ENCODE data around the gene MSI2.

The MSI2 gene

DNA sequence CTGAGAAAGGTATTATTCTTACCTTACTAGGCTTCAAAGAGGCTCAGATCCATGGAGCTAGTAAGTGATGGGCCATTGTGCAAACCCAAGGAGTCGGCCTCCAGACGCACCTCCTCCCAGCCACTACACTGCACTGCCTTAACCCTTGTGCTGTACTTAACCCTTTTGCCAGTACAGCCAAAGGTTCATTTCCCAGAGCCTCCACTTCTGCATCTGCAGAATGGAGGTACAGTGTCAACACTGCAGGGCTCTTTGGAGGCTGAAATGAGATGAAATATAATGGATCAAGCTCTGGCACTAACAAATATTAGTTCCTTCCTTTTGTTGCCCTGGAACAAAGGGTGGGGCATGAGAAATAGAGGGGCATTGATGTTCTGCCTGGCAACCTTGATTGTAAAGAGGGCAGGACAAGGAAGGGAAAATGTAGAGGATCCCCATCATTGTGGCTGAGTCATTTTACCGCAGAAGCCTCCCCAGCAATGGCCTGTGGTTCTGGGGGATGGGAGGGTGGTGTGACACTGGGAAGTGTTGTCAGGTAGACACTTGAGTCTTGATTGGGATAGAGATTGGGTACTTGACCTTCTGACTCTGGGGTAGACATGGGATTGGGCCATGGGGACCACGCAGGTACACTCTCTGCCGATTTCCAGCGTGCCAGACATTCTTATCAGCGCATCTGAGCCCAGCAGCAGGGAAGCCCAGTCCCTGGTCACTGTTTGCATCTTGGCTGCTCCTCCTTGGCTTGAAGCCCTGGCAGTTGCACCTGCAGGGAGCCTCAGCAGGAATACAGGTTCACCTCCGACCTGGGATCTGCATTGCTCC lies 84.0 kb downstream of the MSI2 start:
- no peaks in the 10 kb centered on the region for H3K4me1 ChIP-seq (ENCODE audit: control insufficient read depth, insufficient read depth, low read length)
- no peak overlapping the region for H3K4me2 ChIP-seq (ENCODE audit: low read length)
- no peaks in the 10 kb centered on the region for H3K9me3 ChIP-seq (replicated peaks; ENCODE audit: low read length)
- no peaks in the 10 kb centered on the region for H3K27me3 ChIP-seq (ENCODE audit: control insufficient read depth, insufficient read depth, low read length)
- H3K9ac ChIP-seq (ENCODE audit: low read depth, low read length) = no peak overlapping the region
- H3K36me3 ChIP-seq (ENCODE audit: insufficient read depth, low read length) = peaks cover 4% of the 10 kb centered on the region
- H3K4me3 ChIP-seq (ENCODE audit: low read length) = no peak overlapping the region

DNA sequence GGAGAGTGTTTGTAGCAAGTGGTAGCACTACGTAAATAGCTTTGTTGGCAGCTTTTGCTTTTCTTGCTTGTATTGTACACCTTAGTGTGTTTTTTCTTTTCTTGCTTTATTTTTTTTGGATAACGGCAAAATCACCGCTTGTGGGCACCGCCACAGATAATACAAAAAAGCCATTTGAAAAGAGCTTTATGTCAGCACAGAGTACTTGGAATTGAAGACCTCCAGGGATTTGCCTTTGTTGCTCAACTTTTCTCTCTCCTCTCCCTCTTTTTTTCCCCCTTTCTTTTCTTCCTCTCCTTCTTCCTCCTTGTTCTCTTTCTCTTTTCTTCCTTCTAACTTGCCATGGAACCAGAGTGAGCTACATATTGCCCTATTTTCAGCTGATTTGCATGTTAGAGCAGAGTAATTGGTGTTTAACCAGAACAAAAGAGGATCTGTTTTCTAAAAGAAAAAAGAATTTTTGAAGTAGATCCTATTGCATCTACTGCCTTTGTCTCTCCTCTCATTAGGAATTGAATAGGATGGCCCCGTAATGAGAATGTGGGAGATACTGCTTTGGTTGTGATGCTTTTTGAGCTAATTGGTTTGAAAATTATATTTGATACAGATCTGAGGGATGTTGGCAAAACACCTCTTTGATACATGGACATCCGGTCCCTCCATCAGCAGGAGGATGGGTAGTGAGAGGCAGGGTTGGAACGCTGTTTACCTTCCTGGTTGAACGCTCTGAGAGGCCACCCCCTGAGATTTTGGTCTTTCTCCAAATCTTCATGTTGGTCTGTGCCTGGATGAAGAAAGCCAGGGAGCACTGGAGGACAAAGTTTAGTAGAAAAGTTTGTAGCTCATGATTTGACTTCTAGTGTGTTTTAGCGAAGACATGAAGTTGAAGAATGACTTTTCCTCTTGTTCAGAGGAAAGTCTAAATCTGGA lies 85.6 kb downstream of the MSI2 start:
- peaks cover 4% of the 10 kb centered on the region for H3K36me3 ChIP-seq (ENCODE audit: insufficient read depth, low read length)
- no peaks in the 10 kb centered on the region for H3K4me1 ChIP-seq (ENCODE audit: control insufficient read depth, insufficient read depth, low read length)
- H3K9ac ChIP-seq (ENCODE audit: low read depth, low read length) = no peak overlapping the region
- H3K4me2 ChIP-seq (ENCODE audit: low read length) = no peak overlapping the region
- no peaks in the 10 kb centered on the region for H3K27me3 ChIP-seq (ENCODE audit: control insufficient read depth, insufficient read depth, low read length)
- H3K9me3 ChIP-seq (replicated peaks; ENCODE audit: low read length) = no peaks in the 10 kb centered on the region
- no peak overlapping the region for H3K4me3 ChIP-seq (ENCODE audit: low read length)

DNA sequence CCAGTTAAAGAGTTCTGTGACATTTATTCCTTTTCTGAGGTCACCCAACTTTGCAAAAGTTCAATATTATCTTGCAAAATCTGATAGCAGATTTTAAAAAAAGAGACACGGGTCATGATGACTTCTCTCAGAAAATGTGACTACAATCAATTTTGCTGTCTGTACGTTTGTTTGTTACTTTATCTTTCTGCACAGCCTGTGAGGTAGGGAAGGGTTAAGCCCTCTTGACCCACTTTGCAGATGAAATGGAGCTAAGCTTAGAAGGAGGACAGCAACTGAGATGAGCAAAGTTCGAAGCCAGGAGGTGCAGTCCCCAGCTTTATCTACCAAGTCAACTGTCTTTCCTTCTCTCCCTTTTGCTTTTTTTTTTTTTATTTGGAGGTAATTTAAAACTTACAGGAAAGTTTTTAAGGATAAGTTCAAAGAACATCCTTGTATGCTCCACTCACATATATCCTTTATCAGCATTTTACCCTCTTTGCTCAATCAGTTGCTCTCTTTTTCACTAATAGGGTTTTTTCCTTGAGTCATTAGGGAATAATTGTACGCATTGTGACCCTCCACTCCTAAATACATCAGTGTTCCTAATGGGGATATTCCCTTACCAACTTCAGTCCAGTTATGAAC lies 86.8 kb downstream of the MSI2 start:
- Histone ChIP-seq H3K4me2 (ENCODE audit: low read length) (no peak overlapping the region), H3K9ac (ENCODE audit: low read depth, low read length) (no peak overlapping the region), H3K36me3 (ENCODE audit: insufficient read depth, low read length) (peaks cover 10% of the 10 kb centered on the region), H3K4me1 (ENCODE audit: control insufficient read depth, insufficient read depth, low read length) (no peaks in the 10 kb centered on the region), H3K9me3 (replicated peaks; ENCODE audit: low read length) (no peaks in the 10 kb centered on the region), H3K27me3 (ENCODE audit: control insufficient read depth, insufficient read depth, low read length) (no peaks in the 10 kb centered on the region), H3K4me3 (ENCODE audit: low read length) (no peak overlapping the region)

DNA sequence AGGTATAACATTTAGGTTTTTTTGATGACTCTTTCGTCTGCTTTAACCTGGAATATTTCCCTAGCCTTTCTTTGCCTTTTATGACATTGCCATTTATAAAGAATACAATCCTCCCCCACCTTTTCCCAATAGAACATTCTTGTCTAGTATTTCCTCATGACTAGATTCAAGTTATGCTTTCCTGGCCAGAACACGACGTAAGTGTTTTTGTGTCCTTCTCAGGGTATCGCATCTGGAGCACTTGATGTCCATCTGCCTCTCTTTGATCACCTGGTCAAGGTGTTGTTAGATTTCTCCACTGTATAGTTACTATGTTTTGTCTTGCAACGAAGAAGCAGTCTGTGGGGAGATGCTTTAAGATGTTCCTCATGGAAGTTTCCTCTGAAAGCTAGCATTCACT lies 87.4 kb downstream of the MSI2 start:
- no peaks in the 10 kb centered on the region for H3K27me3 ChIP-seq (ENCODE audit: control insufficient read depth, insufficient read depth, low read length)
- no peaks in the 10 kb centered on the region for H3K9me3 ChIP-seq (replicated peaks; ENCODE audit: low read length)
- peaks cover 16% of the 10 kb centered on the region for H3K36me3 ChIP-seq (ENCODE audit: insufficient read depth, low read length)
- H3K4me3 ChIP-seq (ENCODE audit: low read length) = no peak overlapping the region
- H3K9ac ChIP-seq (ENCODE audit: low read depth, low read length) = no peak overlapping the region
- no peaks in the 10 kb centered on the region for H3K4me1 ChIP-seq (ENCODE audit: control insufficient read depth, insufficient read depth, low read length)
- H3K4me2 ChIP-seq (ENCODE audit: low read length) = no peak overlapping the region

DNA sequence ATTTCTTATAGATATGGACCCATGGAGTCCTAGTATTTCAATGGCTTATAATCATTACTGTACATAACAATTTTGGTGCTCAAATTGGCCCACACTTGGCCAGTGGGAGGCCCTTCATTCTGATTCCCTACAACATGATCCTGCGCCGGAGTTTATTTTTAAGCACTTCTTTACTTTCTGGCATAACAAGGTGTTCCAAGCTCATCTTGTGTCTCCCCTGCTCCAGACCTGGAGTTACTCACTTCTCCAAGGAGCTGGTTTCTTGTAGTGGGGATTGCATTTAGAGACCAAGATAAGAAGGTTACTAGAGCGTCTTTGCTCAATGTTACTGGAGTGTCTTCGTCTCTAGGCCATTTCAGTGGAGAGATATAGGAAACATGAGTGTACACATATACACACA lies 87.9 kb downstream of the MSI2 start:
- no peaks in the 10 kb centered on the region for H3K27me3 ChIP-seq (ENCODE audit: control insufficient read depth, insufficient read depth, low read length)
- no peak overlapping the region for H3K4me3 ChIP-seq (ENCODE audit: low read length)
- peaks cover 18% of the 10 kb centered on the region for H3K36me3 ChIP-seq (ENCODE audit: insufficient read depth, low read length)
- H3K9ac ChIP-seq (ENCODE audit: low read depth, low read length) = no peak overlapping the region
- no peak overlapping the region for H3K4me2 ChIP-seq (ENCODE audit: low read length)
- H3K9me3 ChIP-seq (replicated peaks; ENCODE audit: low read length) = no peaks in the 10 kb centered on the region
- no peaks in the 10 kb centered on the region for H3K4me1 ChIP-seq (ENCODE audit: control insufficient read depth, insufficient read depth, low read length)

DNA sequence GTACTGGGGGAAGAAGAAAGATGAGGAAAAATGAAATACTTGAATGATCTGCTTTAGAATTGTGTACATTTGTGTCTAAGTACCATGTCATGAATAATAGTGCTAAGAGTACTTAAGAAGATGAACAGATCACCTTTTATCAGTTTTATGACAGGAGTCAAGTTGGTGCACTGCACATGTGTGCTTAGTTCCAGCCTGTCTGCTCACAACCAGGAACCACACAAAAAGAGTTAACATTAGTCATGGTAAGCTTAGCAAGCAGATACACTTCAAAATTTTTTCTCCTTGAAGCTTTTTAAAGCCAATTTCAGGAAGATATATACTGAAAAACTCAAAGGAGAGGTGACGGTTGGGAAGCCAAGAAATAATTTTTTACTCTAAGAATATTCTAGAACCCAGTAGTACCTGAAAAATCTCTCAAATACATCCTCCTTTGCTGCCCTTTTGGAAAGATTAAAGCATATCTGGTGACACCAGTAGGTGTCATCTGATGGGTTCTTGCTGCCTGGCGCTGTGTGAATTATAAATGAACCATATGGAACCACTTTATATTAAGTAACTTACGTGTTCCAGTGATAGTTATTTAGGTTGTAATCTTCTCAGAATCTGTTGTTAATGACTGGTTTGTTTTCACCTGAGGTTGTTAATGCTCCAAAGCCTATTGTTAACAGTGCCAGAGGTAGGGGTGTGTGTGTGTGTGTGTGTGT lies 93.4 kb downstream of the MSI2 start:
- Histone ChIP-seq H3K4me1 (ENCODE audit: control insufficient read depth, insufficient read depth, low read length) (peaks cover 3% of the 10 kb centered on the region), H3K36me3 (ENCODE audit: insufficient read depth, low read length) (peaks cover 21% of the 10 kb centered on the region), H3K9me3 (replicated peaks; ENCODE audit: low read length) (no peaks in the 10 kb centered on the region), H3K4me2 (ENCODE audit: low read length) (no peak overlapping the region), H3K9ac (ENCODE audit: low read depth, low read length) (no peak overlapping the region), H3K4me3 (ENCODE audit: low read length) (no peak overlapping the region), H3K27me3 (ENCODE audit: control insufficient read depth, insufficient read depth, low read length) (no peaks in the 10 kb centered on the region)

DNA sequence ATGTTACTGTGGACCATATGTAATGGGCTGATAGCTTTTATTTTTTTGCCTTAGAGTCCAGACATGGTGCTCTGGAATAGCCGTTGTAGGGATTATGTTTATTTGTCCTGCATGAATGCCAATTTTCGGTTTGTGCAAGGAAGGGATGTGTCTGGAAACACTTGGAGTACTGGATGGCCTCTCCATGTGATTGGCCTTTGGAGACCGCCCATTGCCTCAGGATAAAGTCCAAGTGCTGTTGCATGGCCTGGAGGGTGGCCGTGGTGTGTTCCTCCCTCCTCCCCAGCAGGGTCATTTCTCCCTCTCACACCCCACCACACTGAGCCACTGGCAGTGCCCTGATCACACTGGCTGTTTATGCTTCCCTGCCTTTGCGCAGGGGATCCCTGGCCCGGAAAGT lies 93.9 kb downstream of the MSI2 start:
- Histone ChIP-seq H3K4me2 (ENCODE audit: low read length) (no peak overlapping the region), H3K4me3 (ENCODE audit: low read length) (no peak overlapping the region), H3K36me3 (ENCODE audit: insufficient read depth, low read length) (peaks cover 23% of the 10 kb centered on the region), H3K9ac (ENCODE audit: low read depth, low read length) (no peak overlapping the region), H3K9me3 (replicated peaks; ENCODE audit: low read length) (no peaks in the 10 kb centered on the region), H3K27me3 (ENCODE audit: control insufficient read depth, insufficient read depth, low read length) (no peaks in the 10 kb centered on the region), H3K4me1 (ENCODE audit: control insufficient read depth, insufficient read depth, low read length) (peaks cover 7% of the 10 kb centered on the region)

DNA sequence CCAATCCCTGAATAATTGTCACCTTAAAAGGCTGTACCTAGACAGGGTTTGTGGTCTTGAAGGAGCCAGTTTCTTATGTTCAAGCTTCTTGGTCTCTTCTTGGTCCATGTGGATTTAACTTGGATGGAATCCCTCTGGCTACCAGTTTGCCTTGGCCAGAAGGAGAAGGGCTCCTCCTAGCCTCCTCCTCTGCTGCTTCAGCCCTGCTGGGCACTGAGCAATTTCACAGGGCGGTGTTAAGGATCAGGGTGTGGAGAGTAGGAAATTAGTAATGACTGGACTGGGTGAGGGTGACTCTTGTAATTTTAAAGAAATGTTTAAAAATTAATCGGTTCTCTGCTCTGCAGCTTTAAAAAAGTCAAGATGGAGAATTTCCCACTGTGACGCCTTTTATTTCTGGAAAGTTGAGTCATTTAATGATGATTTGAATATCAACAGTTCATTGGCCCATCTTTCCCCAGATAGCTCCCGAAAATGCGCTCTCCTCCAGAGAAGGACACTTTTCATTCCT lies 96.4 kb downstream of the MSI2 start:
- peaks cover 24% of the 10 kb centered on the region for H3K36me3 ChIP-seq (ENCODE audit: insufficient read depth, low read length)
- no peaks in the 10 kb centered on the region for H3K27me3 ChIP-seq (ENCODE audit: control insufficient read depth, insufficient read depth, low read length)
- H3K4me3 ChIP-seq (ENCODE audit: low read length) = no peak overlapping the region
- no peak overlapping the region for H3K9ac ChIP-seq (ENCODE audit: low read depth, low read length)
- no peak overlapping the region for H3K4me2 ChIP-seq (ENCODE audit: low read length)
- H3K9me3 ChIP-seq (replicated peaks; ENCODE audit: low read length) = no peaks in the 10 kb centered on the region
- H3K4me1 ChIP-seq (ENCODE audit: control insufficient read depth, insufficient read depth, low read length) = peaks cover 22% of the 10 kb centered on the region

DNA sequence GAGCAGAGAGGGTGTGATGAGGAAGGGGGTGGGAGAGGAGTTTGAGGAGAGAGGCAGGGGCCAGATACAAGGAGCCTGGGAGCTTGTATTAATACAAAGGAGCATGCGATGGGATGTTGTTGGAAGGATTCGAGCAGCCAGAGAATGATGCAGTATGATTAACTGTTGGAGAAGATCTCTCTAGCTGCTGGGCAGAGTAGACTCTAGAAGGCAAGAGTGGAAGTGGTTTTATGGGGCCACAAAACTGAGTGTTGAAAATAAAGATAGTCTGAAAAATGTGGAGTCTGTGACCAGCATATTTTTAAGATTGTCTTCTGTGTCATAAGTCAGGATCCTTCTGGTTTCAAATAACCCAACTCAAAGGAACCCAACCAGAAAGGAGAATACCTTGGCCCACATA lies 98.3 kb downstream of the MSI2 start:
- Histone ChIP-seq H3K4me3 (ENCODE audit: low read length) (no peak overlapping the region), H3K9ac (ENCODE audit: low read depth, low read length) (no peak overlapping the region), H3K27me3 (ENCODE audit: control insufficient read depth, insufficient read depth, low read length) (no peaks in the 10 kb centered on the region), H3K9me3 (replicated peaks; ENCODE audit: low read length) (no peaks in the 10 kb centered on the region), H3K36me3 (ENCODE audit: insufficient read depth, low read length) (peaks cover 12% of the 10 kb centered on the region), H3K4me2 (ENCODE audit: low read length) (no peak overlapping the region), H3K4me1 (ENCODE audit: control insufficient read depth, insufficient read depth, low read length) (peaks cover 24% of the 10 kb centered on the region)

DNA sequence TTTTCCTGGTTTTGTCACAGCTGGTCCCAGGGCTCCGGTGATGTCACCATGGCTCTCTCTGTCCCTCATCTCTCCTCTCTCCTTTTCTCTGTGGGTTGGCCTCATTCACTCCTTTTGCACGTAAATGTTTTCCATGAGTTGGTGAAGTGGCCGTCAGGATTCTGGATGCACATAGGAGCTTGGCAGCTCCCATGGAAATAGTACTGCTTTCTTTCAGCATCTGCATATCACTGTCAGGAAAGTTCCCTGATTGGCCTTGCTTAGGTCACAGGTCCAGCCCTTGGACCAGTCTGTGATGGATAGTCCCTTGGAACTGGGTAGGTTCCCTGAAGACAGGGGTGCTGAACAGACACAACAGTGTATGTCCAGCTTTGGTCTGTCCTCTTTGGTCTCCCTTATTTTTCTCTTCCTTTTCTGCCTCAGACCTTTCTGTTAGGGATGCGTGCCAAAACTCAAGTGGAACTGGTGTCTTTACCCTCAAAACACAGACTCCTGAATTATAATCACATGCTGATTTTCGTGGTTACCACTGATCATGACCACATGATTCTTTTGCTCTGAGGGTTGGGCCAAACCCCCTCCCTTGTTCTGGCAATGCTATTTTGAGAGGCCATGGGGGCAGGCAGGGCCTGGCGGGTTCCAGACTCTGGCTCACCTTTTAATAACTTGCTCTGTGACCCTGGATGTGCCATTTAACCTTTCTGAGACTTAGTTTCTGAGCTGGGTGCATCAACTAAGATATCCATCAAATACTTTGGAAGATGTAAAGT lies 99.0 kb downstream of the MSI2 start:
- no peak overlapping the region for H3K4me3 ChIP-seq (ENCODE audit: low read length)
- H3K27me3 ChIP-seq (ENCODE audit: control insufficient read depth, insufficient read depth, low read length) = no peaks in the 10 kb centered on the region
- H3K9me3 ChIP-seq (replicated peaks; ENCODE audit: low read length) = no peaks in the 10 kb centered on the region
- H3K9ac ChIP-seq (ENCODE audit: low read depth, low read length) = no peak overlapping the region
- H3K36me3 ChIP-seq (ENCODE audit: insufficient read depth, low read length) = peaks cover 12% of the 10 kb centered on the region
- H3K4me1 ChIP-seq (ENCODE audit: control insufficient read depth, insufficient read depth, low read length) = peaks cover 24% of the 10 kb centered on the region
- H3K4me2 ChIP-seq (ENCODE audit: low read length) = no peak overlapping the region

All from skeletal muscle satellite cell (primary cell).